ENCODE results near the gene MIEF1. TPM values are rescaled to one million over a fixed set of nuclear protein-coding genes. Genes with fewer than 3 reads are reported as not detected.

The MIEF1 gene
- total RNA-seq, 1 donor from 2014 or later: 29.2 TPM

DNA sequence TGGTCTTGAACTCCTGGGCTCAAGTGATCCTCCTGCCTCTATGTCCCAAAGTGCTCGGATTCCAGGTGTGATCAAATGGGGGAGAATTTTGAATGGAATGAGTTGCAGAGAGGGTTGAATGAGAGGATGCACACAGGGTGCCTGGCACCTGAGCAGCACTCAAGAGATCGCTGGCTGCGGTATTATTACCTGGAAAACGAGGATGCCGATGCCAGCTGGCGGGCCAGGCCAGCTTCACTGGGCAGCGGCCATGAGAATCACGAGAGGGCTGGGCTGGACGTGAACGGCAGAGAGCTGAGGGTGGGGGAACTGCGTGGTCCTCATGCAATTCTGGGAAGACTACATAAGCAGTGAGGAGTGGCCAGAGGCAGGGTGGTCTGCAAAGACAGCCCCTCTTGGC, 42.4 kb upstream of the MIEF1 start:
- TF ChIP-seq, protein P1, sequence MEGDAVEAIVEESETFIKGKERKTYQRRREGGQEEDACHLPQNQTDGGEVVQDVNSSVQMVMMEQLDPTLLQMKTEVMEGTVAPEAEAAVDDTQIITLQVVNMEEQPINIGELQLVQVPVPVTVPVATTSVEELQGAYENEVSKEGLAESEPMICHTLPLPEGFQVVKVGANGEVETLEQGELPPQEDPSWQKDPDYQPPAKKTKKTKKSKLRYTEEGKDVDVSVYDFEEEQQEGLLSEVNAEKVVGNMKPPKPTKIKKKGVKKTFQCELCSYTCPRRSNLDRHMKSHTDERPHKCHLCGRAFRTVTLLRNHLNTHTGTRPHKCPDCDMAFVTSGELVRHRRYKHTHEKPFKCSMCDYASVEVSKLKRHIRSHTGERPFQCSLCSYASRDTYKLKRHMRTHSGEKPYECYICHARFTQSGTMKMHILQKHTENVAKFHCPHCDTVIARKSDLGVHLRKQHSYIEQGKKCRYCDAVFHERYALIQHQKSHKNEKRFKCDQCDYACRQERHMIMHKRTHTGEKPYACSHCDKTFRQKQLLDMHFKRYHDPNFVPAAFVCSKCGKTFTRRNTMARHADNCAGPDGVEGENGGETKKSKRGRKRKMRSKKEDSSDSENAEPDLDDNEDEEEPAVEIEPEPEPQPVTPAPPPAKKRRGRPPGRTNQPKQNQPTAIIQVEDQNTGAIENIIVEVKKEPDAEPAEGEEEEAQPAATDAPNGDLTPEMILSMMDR (IDR thresholded peaks at IDR 0.05; ENCODE audit: unreplicated experiment): no peak
- DNase-seq (ENCODE audit: low spot score): no peak
- Mint-ChIP-seq H3K9me3 (ENCODE audit: unreplicated experiment) (no peaks in the 10 kb centered on the region), H3K27me3 (ENCODE audit: unreplicated experiment) (peaks cover 20% of the 10 kb centered on the region), H3K4me1 (ENCODE audit: unreplicated experiment) (peaks cover 3% of the 10 kb centered on the region), H3K36me3 (ENCODE audit: low read depth, unreplicated experiment) (no peaks in the 10 kb centered on the region), H3K27ac (ENCODE audit: unreplicated experiment) (no peak overlapping the region), H3K4me3 (ENCODE audit: unreplicated experiment) (no peak overlapping the region)

DNA sequence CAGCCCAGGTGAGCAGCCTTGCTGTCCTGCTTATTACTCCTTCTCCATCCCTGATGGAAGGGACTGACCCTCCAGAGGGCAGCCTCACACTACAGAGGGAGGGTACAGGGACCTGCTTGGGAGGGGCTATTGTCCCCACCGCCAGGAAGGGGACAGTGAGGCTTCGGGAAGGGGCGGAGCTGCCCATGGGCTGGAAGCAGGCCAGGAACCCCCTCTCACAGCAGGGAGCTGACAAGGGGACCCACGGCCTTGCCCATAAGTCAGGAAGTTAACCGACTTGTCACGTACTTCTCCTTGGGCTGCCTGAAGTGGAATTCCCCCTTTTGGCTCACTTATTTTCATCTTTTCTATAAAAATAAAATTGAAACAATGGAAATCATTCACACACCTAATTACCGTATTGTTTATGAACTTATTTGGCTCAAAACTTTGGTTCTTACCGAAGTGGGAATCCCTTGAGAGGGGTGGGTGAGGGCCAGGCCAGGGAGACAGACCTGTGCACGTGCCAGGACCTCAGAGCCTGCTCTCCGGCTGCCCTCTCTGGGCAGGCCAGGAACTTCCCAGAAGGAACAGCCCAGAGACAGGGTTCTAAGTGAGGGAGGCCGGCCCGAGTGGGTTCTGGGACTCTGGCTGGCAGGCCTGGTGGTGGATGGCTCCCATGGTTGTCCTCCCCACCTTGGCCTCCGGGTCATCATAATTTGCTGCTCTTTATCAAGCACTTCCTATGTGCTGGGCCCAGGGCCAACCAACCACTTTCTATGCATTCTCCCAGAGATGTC, 39.5 kb upstream of the MIEF1 start:
- no peak overlapping the region for H3K4me3 Mint-ChIP-seq (ENCODE audit: unreplicated experiment)
- H3K27ac Mint-ChIP-seq (ENCODE audit: unreplicated experiment): no peak overlapping the region
- TF ChIP-seq, protein P1 (IDR thresholded peaks at IDR 0.05; ENCODE audit: unreplicated experiment): no peak
- H3K9me3 Mint-ChIP-seq (ENCODE audit: unreplicated experiment): no peaks in the 10 kb centered on the region
- H3K27me3 Mint-ChIP-seq (ENCODE audit: unreplicated experiment): peaks cover 10% of the 10 kb centered on the region
- no peak for DNase-seq (ENCODE audit: low spot score)
- no peaks in the 10 kb centered on the region for H3K36me3 Mint-ChIP-seq (ENCODE audit: low read depth, unreplicated experiment)
- H3K4me1 Mint-ChIP-seq (ENCODE audit: unreplicated experiment): no peaks in the 10 kb centered on the region

DNA sequence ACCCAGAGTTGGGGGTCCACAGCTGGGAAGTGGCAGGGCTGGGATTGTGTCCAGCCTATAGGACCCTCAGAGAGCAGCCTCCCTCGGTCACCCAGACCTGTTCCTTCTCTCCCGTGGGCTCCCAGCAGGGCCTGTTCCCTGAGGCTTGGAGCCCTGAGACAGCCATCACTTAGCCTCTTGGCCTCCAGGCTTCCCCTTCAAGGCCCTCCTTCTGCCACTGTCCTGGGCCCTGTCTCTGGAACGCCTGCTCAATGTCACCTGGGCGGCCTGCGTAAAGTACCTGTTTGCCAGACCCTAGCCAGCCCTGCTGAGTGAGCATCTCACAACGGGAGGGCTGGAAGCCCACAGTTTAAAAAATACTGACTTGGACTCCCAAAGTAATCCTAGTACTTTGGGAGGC, 38.8 kb upstream of the MIEF1 start:
- DNase-seq (ENCODE audit: low spot score): no peak
- H3K9me3 Mint-ChIP-seq (ENCODE audit: unreplicated experiment): no peaks in the 10 kb centered on the region

GRCh38 chr22:39463931-39464390, 38.1 kb upstream of the MIEF1 start:
- no peak for DNase-seq (ENCODE audit: low spot score)
- no peaks in the 10 kb centered on the region for H3K36me3 Mint-ChIP-seq (ENCODE audit: low read depth, unreplicated experiment)
- H3K27me3 Mint-ChIP-seq (ENCODE audit: unreplicated experiment): peaks cover 2% of the 10 kb centered on the region
- TF ChIP-seq, protein P1 (IDR thresholded peaks at IDR 0.05; ENCODE audit: unreplicated experiment): no peak
- no peaks in the 10 kb centered on the region for H3K9me3 Mint-ChIP-seq (ENCODE audit: unreplicated experiment)
- no peak overlapping the region for H3K4me3 Mint-ChIP-seq (ENCODE audit: unreplicated experiment)
- H3K27ac Mint-ChIP-seq (ENCODE audit: unreplicated experiment): no peak overlapping the region
- H3K4me1 Mint-ChIP-seq (ENCODE audit: unreplicated experiment): no peaks in the 10 kb centered on the region

More for the DNA sequence above, 38.8 kb upstream of the MIEF1 start:
- Mint-ChIP-seq H3K27ac (ENCODE audit: unreplicated experiment) (no peak overlapping the region), H3K36me3 (ENCODE audit: low read depth, unreplicated experiment) (no peaks in the 10 kb centered on the region), H3K27me3 (ENCODE audit: unreplicated experiment) (peaks cover 8% of the 10 kb centered on the region), H3K4me1 (ENCODE audit: unreplicated experiment) (no peaks in the 10 kb centered on the region), H3K4me3 (ENCODE audit: unreplicated experiment) (no peak overlapping the region)
- TF ChIP-seq, protein P1 (IDR thresholded peaks at IDR 0.05; ENCODE audit: unreplicated experiment): no peak
